CD14-positive monocyte (primary cell): ENCODE data around the gene MORN1. TPM values are rescaled to one million over a fixed set of nuclear protein-coding genes. Genes with fewer than 3 reads are reported as not detected.

Experiments
- DNase-seq, 3 donors: peaks; one replicate each; pipeline ENCODE4 v3.0.0-alpha.2; 2011 to 2022
- H2AFZ ChIP-seq: 2 replicates; pipeline ENCODE4 v1.6.0; 2012; ENCODE audit warnings: mild to moderate bottlenecking, low read depth, low read length, inconsistent platforms; ENCODE audit not compliant: insufficient read depth, poor library complexity, severe bottlenecking
- H3K27ac ChIP-seq, 2 donors: 1 replicate in 1 of 2; 2 replicates in 1 of 2; pipeline ENCODE4 v1.5.1; 2012 to 2013; ENCODE audit warnings: low read length in 2 of 2, control low read depth in 1 of 2, inconsistent platforms in 1 of 2, low read depth in 1 of 2, mild to moderate bottlenecking in 1 of 2
- H3K27me3 ChIP-seq, 2 donors: one replicate each; pipeline versions ENCODE4 v1.6.0 to v1.6.1; 2011 to 2013; ENCODE audit warnings: low read length in 2 of 2; ENCODE audit not compliant: control insufficient read depth in 2 of 2, insufficient read depth in 2 of 2
- H3K36me3 ChIP-seq, 2 donors: replicated peaks in 1 of 2; 1 replicate in 1 of 2; 2 replicates in 1 of 2; pipeline versions ENCODE4 v1.5.1 to v1.6.1; 2012 to 2013; ENCODE audit warnings: low read length in 2 of 2, control low read depth in 1 of 2, inconsistent platforms in 1 of 2, mild to moderate bottlenecking in 1 of 2; ENCODE audit not compliant: insufficient read depth in 2 of 2, control insufficient read depth in 1 of 2
- H3K4me1 ChIP-seq, 2 donors: 1 replicate in 1 of 2; 2 replicates in 1 of 2; pipeline versions ENCODE4 v1.5.1 to v1.6.1; 2012 to 2013; ENCODE audit warnings: low read length in 2 of 2, control low read depth in 1 of 2, inconsistent platforms in 1 of 2, mild to moderate bottlenecking in 1 of 2, moderate library complexity in 1 of 2; ENCODE audit not compliant: insufficient read depth in 2 of 2, control insufficient read depth in 1 of 2
- H3K4me2 ChIP-seq: replicated peaks from 2 replicates; pipeline ENCODE3; 2012; ENCODE audit warnings: low read length, moderate library complexity, mild to moderate bottlenecking; ENCODE audit not compliant: poor library complexity, severe bottlenecking; ENCODE audit errors: extremely low read depth
- H3K4me3 ChIP-seq, 3 experiments: fragments of 200-600 bp in 1 of 3; sonication (generic) in 1 of 3; replicated peaks in 1 of 3; 1 replicate in 2 of 3; 2 replicates in 1 of 3; pipeline ENCODE4 v1.5.1; 2011 to 2013; ENCODE audit warnings: low read length in 3 of 3, mild to moderate bottlenecking in 3 of 3, control low read depth in 2 of 3, low read depth in 2 of 3, inconsistent platforms in 1 of 3, moderate library complexity in 1 of 3
- H3K79me2 ChIP-seq: 2 replicates; pipeline ENCODE4 v1.6.0; 2012; ENCODE audit warnings: mild to moderate bottlenecking, control low read depth, inconsistent platforms, low read length, moderate library complexity; ENCODE audit not compliant: insufficient read depth
- H3K9ac ChIP-seq: 2 replicates; pipeline ENCODE4 v1.6.0; 2017; ENCODE audit warnings: low read length, mild to moderate bottlenecking; ENCODE audit not compliant: insufficient read depth, poor library complexity, severe bottlenecking
- H3K9me3 ChIP-seq, 2 donors: replicated peaks in 1 of 2; 1 replicate in 1 of 2; 2 replicates in 1 of 2; pipeline versions ENCODE4 v1.5.1 to v1.6.1; 2012 to 2013; ENCODE audit warnings: low read length in 2 of 2, control low read depth in 1 of 2; ENCODE audit not compliant: control insufficient read depth in 1 of 2, insufficient read depth in 1 of 2
- H4K20me1 ChIP-seq: 2 replicates; pipeline ENCODE4 v1.6.0; 2012; ENCODE audit warnings: mild to moderate bottlenecking, low read length, control low read depth, moderate library complexity; ENCODE audit not compliant: insufficient read depth
- H3K27ac Mint-ChIP-seq, 7 donors: one replicate each; pipeline ENCODE4 v1.8.0; 2020; ENCODE audit warnings: mild to moderate bottlenecking in 7 of 7, mixed read lengths in 7 of 7, moderate library complexity in 6 of 7, inconsistent platforms in 2 of 7
- H3K27me3 Mint-ChIP-seq, 3 donors: one replicate each; pipeline ENCODE4 v1.8.0; 2021 to 2022; ENCODE audit warnings: low read depth in 3 of 3, mild to moderate bottlenecking in 3 of 3, mixed read lengths in 3 of 3, moderate library complexity in 3 of 3, inconsistent platforms in 1 of 3
- H3K36me3 Mint-ChIP-seq, 2 donors: one replicate each; pipeline ENCODE4 v1.8.0; 2020; ENCODE audit warnings: mixed read lengths in 2 of 2, inconsistent platforms in 1 of 2, mild to moderate bottlenecking in 1 of 2
- H3K4me1 Mint-ChIP-seq: one replicate; pipeline ENCODE4 v1.8.0; 2020; ENCODE audit warnings: mild to moderate bottlenecking, mixed read lengths
- H3K4me3 Mint-ChIP-seq, 2 donors: one replicate each; pipeline ENCODE4 v1.8.0; 2020; ENCODE audit warnings: mild to moderate bottlenecking in 2 of 2, mixed read lengths in 2 of 2, moderate library complexity in 1 of 2
- H3K9me3 Mint-ChIP-seq, 7 donors: one replicate each; pipeline ENCODE4 v1.8.0; 2020 to 2022; ENCODE audit warnings: mixed read lengths in 7 of 7, mild to moderate bottlenecking in 6 of 7, moderate library complexity in 6 of 7, inconsistent platforms in 2 of 7
- CTCF ChIP-seq: fragments of 200-600 bp; IDR thresholded peaks from one replicate; pipeline ENCODE4 v1.8.0; 2022; ENCODE audit warnings: antibody characterized with exemption, mild to moderate bottlenecking
- WGBS: methylation state at CpG from one replicate; pipeline ENCODE4 v1.1.5; 2013; ENCODE audit warnings: missing lambda C conversion rate; ENCODE audit not compliant: insufficient coverage; 5-methylcytosine and 5-hydroxymethylcytosine counted together
- intact Hi-C, 2 donors: fragments of 100-400 bp; cut with micrococcal nuclease; formaldehyde crosslinking; loops; one replicate each; pipeline versions ENCODE4 v1.15.0 to v1.15.1; 2023
- polyA plus RNA-seq, 3 donors: library from polyadenylated mRNA; depleted of rRNA in 1 of 3; unstranded in 2 of 3; stranded (reverse) in 1 of 3; fragments of 300-500 nt in 2 of 3; fragments of >200 nt in 1 of 3; fragmentation: Illumina TruSeq in 2 of 3; gene quantifications; 1 replicate in 2 of 3; 2 replicates in 1 of 3; pipeline ENCODE4 v1.2.3, GENCODE V29; 2012 to 2021

The MORN1 gene
- polyA plus RNA-seq, 3 donors, result 1.5 to 3.0 (median 1.7) TPM

GRCh38 chr1:2340918-2341254, 50.5 kb downstream of the MORN1 start:
- no peaks in the 10 kb centered on the region for H3K4me1 ChIP-seq
- H3K9ac ChIP-seq, result no peak overlapping the region
- no peak overlapping the region for H3K4me2 ChIP-seq
- Mint-ChIP-seq H3K9me3 (peaks cover 0 to 2% (median 0%) of the 10 kb centered on the region in 7 donors), H3K4me3 (no peak overlapping the region), H3K36me3 (no peaks in the 10 kb centered on the region), H3K4me1 (no peaks in the 10 kb centered on the region), H3K27me3 (peaks cover 2 to 7% (median 5%) of the 10 kb centered on the region in 3 donors), H3K27ac (no peak overlapping the region)
- no peak overlapping the region for H3K27ac ChIP-seq
- no peak for TF ChIP-seq CTCF
- H4K20me1 ChIP-seq, result no peaks in the 10 kb centered on the region
- DNase-seq, result no peak
- H2AFZ ChIP-seq, result no peak overlapping the region
- H3K36me3 ChIP-seq, result no peaks in the 10 kb centered on the region
- H3K27me3 ChIP-seq, result no peaks in the 10 kb centered on the region
- H3K4me3 ChIP-seq, result no peak overlapping the region
- 95% methylated on average over 14 of the region's 14 CpGs for WGBS
- H3K9me3 ChIP-seq, result no peaks in the 10 kb centered on the region
- intact Hi-C loops, result no loop called here
- no peaks in the 10 kb centered on the region for H3K79me2 ChIP-seq

- no peaks in the 10 kb centered on the region for H3K36me3 ChIP-seq
- H2AFZ ChIP-seq, result no peak overlapping the region
- no peaks in the 10 kb centered on the region for H3K36me3 Mint-ChIP-seq
- no peak overlapping the region for H3K27ac ChIP-seq
- H3K9me3 Mint-ChIP-seq, result peaks cover 0 to 2% (median 0%) of the 10 kb centered on the region in 7 donors
- intact Hi-C loops, result no loop called here
- no peak for TF ChIP-seq CTCF
- no peak overlapping the region for H3K4me3 ChIP-seq
- H3K9me3 ChIP-seq, result no peaks in the 10 kb centered on the region
- H4K20me1 ChIP-seq, result no peaks in the 10 kb centered on the region
- H3K4me1 Mint-ChIP-seq, result no peaks in the 10 kb centered on the region
- no peak overlapping the region for H3K9ac ChIP-seq
- H3K4me3 Mint-ChIP-seq, result no peak overlapping the region
- H3K27me3 ChIP-seq, result no peaks in the 10 kb centered on the region
- no peak for DNase-seq
- H3K4me2 ChIP-seq, result no peak overlapping the region
- peaks cover 2 to 7% (median 6%) of the 10 kb centered on the region in 3 donors for H3K27me3 Mint-ChIP-seq
- WGBS, result 94% methylated on average over 23 of the region's 24 CpGs
- H3K4me1 ChIP-seq, result no peaks in the 10 kb centered on the region
- H3K27ac Mint-ChIP-seq, result no peak overlapping the region
- no peaks in the 10 kb centered on the region for H3K79me2 ChIP-seq
Observed at GRCh38 chr1:2340086-2340917, 51.1 kb downstream of the MORN1 start.
